K562 (cell line): ENCODE data around the gene NMS. TPM values are rescaled to one million over a fixed set of nuclear protein-coding genes. Genes with fewer than 3 reads are reported as not detected.

Source experiments
- ATAC-seq: fragments of 200-7000 bp; cut with Tn5 transposase; 3 replicates; pipeline ENCODE4 v1.9.1; 2020; ENCODE audit warnings: moderate library complexity
- BruUV-seq: library from RNA; stranded (reverse); fragments of 400-500 nt; replicated peaks from 2 replicates; lab custom pipeline; 2021; lab: Mats Ljungman, UMichigan
- CTCF ChIA-PET: fragments of 300-600 bp; formaldehyde crosslinking; extraction: SDS; loops from one replicate; lab custom pipeline; 2021; ENCODE audit warnings: low intra/inter-chr PET ratio; lab: Yijun Ruan, JAX
- POLR2A ChIA-PET: fragments of 300-600, 350-650 bp; sonication (Branson Sonifier 250); formaldehyde crosslinking; extraction: SDS; loops from one replicate; lab custom pipeline; 2021; ENCODE audit warnings: antibody characterized with exemption, inconsistent platforms; lab: Yijun Ruan, JAX
- DNase-seq, 4 experiments: peaks; one replicate each; pipeline versions ENCODE4 v3.0.0 to v3.0.0-alpha.2; 2011 to 2018; ENCODE audit warnings: low spot score in 3 of 4, mixed read lengths in 3 of 4; ENCODE audit errors: extremely low read depth in 1 of 4
- FAIRE-seq: peaks from 2 replicates; lab custom pipeline; 2011; peaks lifted over from hg19 to GRCh38; lab: Jason Lieb, UNC
- H2AFZ ChIP-seq: 2 replicates; pipeline ENCODE4 v1.6.0; 2011; ENCODE audit warnings: low read depth, low read length, control low read depth, inconsistent platforms
- H3K27ac ChIP-seq: fragments of 200-600 bp; 3 replicates; pipeline ENCODE4 v1.8.0; 2011; ENCODE audit warnings: low read depth, mild to moderate bottlenecking, control low read depth, inconsistent platforms, low read length, moderate library complexity, mixed read lengths; ENCODE audit errors: extremely low read depth
- H3K27me3 ChIP-seq, 2 experiments: fragments of 300-600 bp in 1 of 2; 2 replicates in 1 of 2; 3 replicates in 1 of 2; pipeline versions ENCODE4 v1.6.0 to v1.8.0; 2011; ENCODE audit warnings: inconsistent platforms in 2 of 2, low read length in 2 of 2, mild to moderate bottlenecking in 1 of 2, mixed read lengths in 1 of 2, moderate library complexity in 1 of 2; ENCODE audit not compliant: control insufficient read depth in 2 of 2, insufficient read depth in 2 of 2
- H3K36me3 ChIP-seq: fragments of 300-600 bp; 3 replicates; pipeline ENCODE4 v1.8.0; 2011; ENCODE audit warnings: mild to moderate bottlenecking, low read length, inconsistent platforms; ENCODE audit not compliant: control insufficient read depth, insufficient read depth
- H3K4me1 ChIP-seq, 2 experiments: fragments of 200-600 bp in 1 of 2; replicated peaks in 1 of 2; 2 replicates in 1 of 2; 3 replicates in 1 of 2; pipeline versions ENCODE4 v1.5.1 to v1.8.0; 2011; ENCODE audit warnings: inconsistent platforms in 2 of 2, low read length in 2 of 2, mild to moderate bottlenecking in 1 of 2, mixed read lengths in 1 of 2, moderate library complexity in 1 of 2; ENCODE audit not compliant: control insufficient read depth in 2 of 2, insufficient read depth in 2 of 2
- H3K4me2 ChIP-seq: 2 replicates; pipeline ENCODE4 v1.6.1; 2011; ENCODE audit warnings: low read length, control low read depth, inconsistent platforms, mixed read lengths; ENCODE audit not compliant: insufficient read depth
- H3K4me3 ChIP-seq: fragments of 200-600 bp; sonication (generic), shearing (Covaris generic); 2 replicates; pipeline ENCODE4 v1.5.1; 2016; ENCODE audit warnings: control low read depth, inconsistent platforms
- H3K79me2 ChIP-seq: fragments of 200-600 bp; 3 replicates; pipeline ENCODE4 v1.8.0; 2011; ENCODE audit warnings: low read length, inconsistent platforms; ENCODE audit not compliant: control insufficient read depth, insufficient read depth
- H3K9ac ChIP-seq, 2 experiments: 2 replicates each; pipeline versions ENCODE4 v1.6.0 to v1.6.1; 2011; ENCODE audit warnings: low read depth in 2 of 2, low read length in 2 of 2, control low read depth in 1 of 2, inconsistent platforms in 1 of 2, mild to moderate bottlenecking in 1 of 2, mixed read lengths in 1 of 2; ENCODE audit not compliant: insufficient read depth in 1 of 2
- H3K9me1 ChIP-seq: one replicate; pipeline ENCODE4 v1.6.0; 2011; ENCODE audit warnings: inconsistent platforms, mild to moderate bottlenecking, low read length, moderate library complexity; ENCODE audit not compliant: control insufficient read depth, insufficient read depth
- H3K9me3 ChIP-seq: replicated peaks from 2 replicates; pipeline ENCODE4 v1.5.1; 2011; ENCODE audit warnings: low read depth, low read length, inconsistent platforms; ENCODE audit not compliant: control insufficient read depth, insufficient read depth
- H4K20me1 ChIP-seq: replicated peaks from 2 replicates; pipeline ENCODE4 v1.6.1; 2011; ENCODE audit warnings: low read length, inconsistent platforms, mixed read lengths; ENCODE audit not compliant: control insufficient read depth, insufficient read depth
- DEAF1 ChIP-seq: fragments of 450-650 bp; formaldehyde crosslinking; IDR thresholded peaks from 2 replicates; pipeline ENCODE4 v1.4.0; 2020; ENCODE audit warnings: mild to moderate bottlenecking, moderate library complexity
- FOXK1 ChIP-seq: sonication (generic); formaldehyde crosslinking; IDR thresholded peaks from 2 replicates; pipeline ENCODE4 v1.8.0; 2022; ENCODE audit warnings: missing genetic modification reagents, mild to moderate bottlenecking, borderline replicate concordance
- GABPA ChIP-seq: fragments of 200-800 bp; sonication (Bioruptor generic); conservative IDR thresholded peaks from 2 replicates; pipeline ENCODE4 v1.6.1; 2016; ENCODE audit warnings: low read depth, missing genetic modification characterization, missing compliant biosample characterization
- NCOA2 ChIP-seq, 2 experiments: fragments of 450-650 bp; IDR thresholded peaks; 2 replicates each; pipeline ENCODE4 v1.6.1; 2018; ENCODE audit warnings: mild to moderate bottlenecking in 2 of 2, moderate library complexity in 1 of 2; ENCODE audit not compliant: partially characterized antibody in 2 of 2
- SIN3A ChIP-seq, 2 experiments: fragments of 150-350 bp in 1 of 2; IDR thresholded peaks; 2 replicates each; pipeline ENCODE4 v1.6.1; 2011 to 2016; ENCODE audit warnings: borderline replicate concordance in 2 of 2, low read depth in 2 of 2, low read length in 2 of 2, mild to moderate bottlenecking in 2 of 2, moderate library complexity in 2 of 2; ENCODE audit not compliant: control insufficient read depth in 1 of 2
- ZBTB5 ChIP-seq: fragments of 450-650 bp; IDR thresholded peaks from 2 replicates; pipeline ENCODE4 v1.6.1; 2017; ENCODE audit warnings: antibody characterized with exemption
- ZNF232 ChIP-seq: sonication (generic); formaldehyde crosslinking; IDR thresholded peaks from 2 replicates; pipeline ENCODE4 v1.8.0; 2022; ENCODE audit warnings: mild to moderate bottlenecking, missing genetic modification reagents
- ZSCAN29 ChIP-seq: fragments of 450-650 bp; IDR thresholded peaks from 2 replicates; pipeline ENCODE4 v1.6.1; 2017
- WGBS: fragments of 100-300 bp; shearing (Covaris generic); methylation state at CpG from one replicate; pipeline ENCODE4 v1.1.6; 2016; ENCODE audit warnings: low coverage, mixed read lengths; ENCODE audit not compliant: insufficient coverage; ENCODE audit errors: missing lambda C conversion rate; 5-methylcytosine and 5-hydroxymethylcytosine counted together
- in situ Hi-C: fragments of 300-500 bp; cut with MboI; formaldehyde crosslinking; loops from 4 replicates; pipeline ENCODE4 v1.15.0; 2018; ENCODE audit warnings: inconsistent platforms, mixed read lengths
- intact Hi-C: fragments of 100-400 bp; cut with micrococcal nuclease; formaldehyde crosslinking; loops from 2 replicates; pipeline ENCODE4 v1.14.2; 2022
- polyA plus RNA-seq, 8 experiments: library from polyadenylated mRNA; depleted of rRNA in 4 of 8; stranded (reverse) in 5 of 8; unstranded in 3 of 8; fragments of >200 nt; fragmentation: Nextera tagmentation in 2 of 8; fragmentation: Illumina TruSeq in 1 of 8; extraction: Ambion mirVana in 2 of 8; extraction: Trizol in 1 of 8; gene quantifications; 2 replicates each; pipeline versions ENCODE4 v1.2.1 to v1.2.3, GENCODE V29; 2011 to 2014; ENCODE audit warnings: inconsistent platforms in 1 of 8, missing spikeins in 1 of 8
- total RNA-seq, 7 experiments: library from RNA; depleted of rRNA in 6 of 7; stranded (reverse); fragments of >200 nt in 6 of 7; fragmentation: Illumina TruSeq in 2 of 7; extraction: Trizol in 2 of 7; gene quantifications; 2 replicates each; pipeline versions ENCODE4 v1.2.1 to v1.2.3, GENCODE V29; 2011 to 2021; ENCODE audit warnings: low replicate concordance in 1 of 7
- TF ChIP-seq, protein P1 (sequence below): fragments of 450-650 bp; IDR thresholded peaks from 2 replicates; pipeline ENCODE4 v1.6.1; 2016; ENCODE audit warnings: borderline replicate concordance
- TF ChIP-seq, protein P2 (sequence below): sonication (generic); formaldehyde crosslinking; IDR thresholded peaks from 2 replicates; pipeline ENCODE4 v1.8.0; 2022; ENCODE audit warnings: mild to moderate bottlenecking, low read depth, missing genetic modification reagents
- TF ChIP-seq, protein P3 (sequence below): fragments of 450-650 bp; IDR thresholded peaks from 2 replicates; pipeline ENCODE4 v1.6.1; 2018; ENCODE audit warnings: mild to moderate bottlenecking, low read depth; ENCODE audit not compliant: partially characterized antibody

NMS gene
- total and polyA plus RNA-seq, 9 of the 15 experiments (the other 6 are each of a cell fraction or from before 2014, with no cell fraction given): not detected

- TF ChIP-seq, protein P1, sequence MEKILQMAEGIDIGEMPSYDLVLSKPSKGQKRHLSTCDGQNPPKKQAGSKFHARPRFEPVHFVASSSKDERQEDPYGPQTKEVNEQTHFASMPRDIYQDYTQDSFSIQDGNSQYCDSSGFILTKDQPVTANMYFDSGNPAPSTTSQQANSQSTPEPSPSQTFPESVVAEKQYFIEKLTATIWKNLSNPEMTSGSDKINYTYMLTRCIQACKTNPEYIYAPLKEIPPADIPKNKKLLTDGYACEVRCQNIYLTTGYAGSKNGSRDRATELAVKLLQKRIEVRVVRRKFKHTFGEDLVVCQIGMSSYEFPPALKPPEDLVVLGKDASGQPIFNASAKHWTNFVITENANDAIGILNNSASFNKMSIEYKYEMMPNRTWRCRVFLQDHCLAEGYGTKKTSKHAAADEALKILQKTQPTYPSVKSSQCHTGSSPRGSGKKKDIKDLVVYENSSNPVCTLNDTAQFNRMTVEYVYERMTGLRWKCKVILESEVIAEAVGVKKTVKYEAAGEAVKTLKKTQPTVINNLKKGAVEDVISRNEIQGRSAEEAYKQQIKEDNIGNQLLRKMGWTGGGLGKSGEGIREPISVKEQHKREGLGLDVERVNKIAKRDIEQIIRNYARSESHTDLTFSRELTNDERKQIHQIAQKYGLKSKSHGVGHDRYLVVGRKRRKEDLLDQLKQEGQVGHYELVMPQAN: no peak
- TF ChIP-seq ZNF232 (CRISPR knock-in tag) (no peak), NCOA2 (IDR thresholded peaks at IDR 0.05; ENCODE audit: partially characterized antibody in 2 of 2) (no peak), FOXK1 (CRISPR knock-in tag) (no peak), GABPA (tag) (no peak)
- TF ChIP-seq, protein P2, sequence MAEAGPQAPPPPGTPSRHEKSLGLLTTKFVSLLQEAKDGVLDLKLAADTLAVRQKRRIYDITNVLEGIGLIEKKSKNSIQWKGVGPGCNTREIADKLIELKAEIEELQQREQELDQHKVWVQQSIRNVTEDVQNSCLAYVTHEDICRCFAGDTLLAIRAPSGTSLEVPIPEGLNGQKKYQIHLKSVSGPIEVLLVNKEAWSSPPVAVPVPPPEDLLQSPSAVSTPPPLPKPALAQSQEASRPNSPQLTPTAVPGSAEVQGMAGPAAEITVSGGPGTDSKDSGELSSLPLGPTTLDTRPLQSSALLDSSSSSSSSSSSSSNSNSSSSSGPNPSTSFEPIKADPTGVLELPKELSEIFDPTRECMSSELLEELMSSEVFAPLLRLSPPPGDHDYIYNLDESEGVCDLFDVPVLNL (CRISPR knock-in tag): no peak
- TF ChIP-seq, all 486 proteins: peak for 0
Observed at GRCh38 chr2:100446696-100447095, 23.6 kb upstream of the NMS start (continued).

DNA sequence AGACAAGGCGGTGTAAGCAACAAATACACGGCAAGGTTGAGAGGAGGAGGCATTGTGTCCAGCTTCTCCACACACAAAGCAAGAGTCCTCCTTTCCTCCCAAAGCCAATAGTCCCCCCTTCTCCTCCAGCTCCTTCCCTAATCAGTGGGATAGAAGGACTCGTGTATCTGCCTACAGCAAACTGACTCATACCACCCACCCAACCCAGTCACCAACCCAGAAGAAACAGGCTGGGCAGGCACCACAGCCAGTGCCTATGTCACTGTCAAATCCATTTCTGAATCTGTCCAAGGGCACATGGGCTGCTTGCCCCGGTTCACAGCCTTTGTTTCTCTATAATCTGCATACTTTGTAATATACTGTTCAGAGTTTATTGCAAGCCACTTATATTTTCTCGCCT lies 19.2 kb upstream of the NMS start:
- H3K9ac ChIP-seq: no peak overlapping the region
- no peak for FAIRE-seq
- H4K20me1 ChIP-seq: no peaks in the 10 kb centered on the region
- no peaks in the 10 kb centered on the region for H3K9me1 ChIP-seq
- no peaks in the 10 kb centered on the region for H3K4me1 ChIP-seq
- no peak overlapping the region for H3K27ac ChIP-seq
- H3K36me3 ChIP-seq: no peaks in the 10 kb centered on the region
- in situ Hi-C loops (no loop called here), intact Hi-C loops (no loop called here)
- H3K79me2 ChIP-seq: no peaks in the 10 kb centered on the region
- no peak for ATAC-seq
- H3K4me3 ChIP-seq: no peak overlapping the region
- H3K4me2 ChIP-seq: no peak overlapping the region
- ChIA-PET CTCF (no interaction called here), POLR2A (no interaction called here)
- DNase-seq: no peak
- H3K9me3 ChIP-seq: no peaks in the 10 kb centered on the region
- no peak overlapping the region for H2AFZ ChIP-seq
- BruUV-seq: no TSS peak
- WGBS: 1% methylated on average over 5 of the region's 5 CpGs
- H3K27me3 ChIP-seq: peaks cover 0 to 17% of the 10 kb centered on the region in 2 experiments; a peak in 3 of 5 replicates
- TF ChIP-seq DEAF1 (no peak), SIN3A (IDR thresholded peaks at IDR 0.05; ENCODE audit: borderline replicate concordance in 2 of 2, control insufficient read depth in 1 of 2, low read depth in 2 of 2, low read length in 2 of 2) (no peak), ZBTB5 (no peak), ZSCAN29 (no peak)
- TF ChIP-seq, protein P3, sequence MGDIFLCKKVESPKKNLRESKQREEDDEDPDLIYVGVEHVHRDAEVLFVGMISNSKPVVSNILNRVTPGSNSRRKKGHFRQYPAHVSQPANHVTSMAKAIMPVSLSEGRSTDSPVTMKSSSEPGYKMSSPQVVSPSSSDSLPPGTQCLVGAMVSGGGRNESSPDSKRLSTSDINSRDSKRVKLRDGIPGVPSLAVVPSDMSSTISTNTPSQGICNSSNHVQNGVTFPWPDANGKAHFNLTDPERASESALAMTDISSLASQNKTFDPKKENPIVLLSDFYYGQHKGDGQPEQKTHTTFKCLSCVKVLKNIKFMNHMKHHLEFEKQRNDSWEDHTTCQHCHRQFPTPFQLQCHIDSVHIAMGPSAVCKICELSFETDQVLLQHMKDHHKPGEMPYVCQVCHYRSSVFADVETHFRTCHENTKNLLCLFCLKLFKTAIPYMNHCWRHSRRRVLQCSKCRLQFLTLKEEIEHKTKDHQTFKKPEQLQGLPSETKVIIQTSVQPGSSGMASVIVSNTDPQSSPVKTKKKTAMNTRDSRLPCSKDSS: no peak
